Common myeloid progenitor, CD34-positive (primary cell): ENCODE results near the gene MAP3K4.

Source experiments
- CTCF ChIA-PET: fragments of 350-600 bp; sonication (Branson Sonifier 250); formaldehyde crosslinking; loops from one replicate; lab custom pipeline; 2021; ENCODE audit warnings: antibody characterized with exemption; lab: Charles Lee
- POLR2A ChIA-PET: fragments of 350-600 bp; sonication (Branson Sonifier 250); formaldehyde crosslinking; loops from one replicate; lab custom pipeline; 2021; ENCODE audit warnings: antibody characterized with exemption; lab: Charles Lee
- DNase-seq, 3 donors: peaks; one replicate each; pipeline versions ENCODE4 v3.0.0 to v3.0.0-alpha.2; 2013
- H3K27ac ChIP-seq, 2 experiments: 1 replicate in 1 of 2; 2 replicates in 1 of 2; pipeline ENCODE4 v1.7.0; 2013; ENCODE audit warnings: inconsistent platforms in 2 of 2, low read length in 2 of 2, mild to moderate bottlenecking in 2 of 2, low read depth in 1 of 2, moderate library complexity in 1 of 2; ENCODE audit not compliant: severe bottlenecking in 2 of 2, insufficient read depth in 1 of 2, poor library complexity in 1 of 2
- H3K27me3 ChIP-seq, 5 experiments: replicated peaks in 2 of 5; 1 replicate in 3 of 5; 2 replicates in 2 of 5; pipeline versions ENCODE4 v1.6.1 to v1.7.0; 2013; ENCODE audit warnings: low read length in 4 of 5, mild to moderate bottlenecking in 2 of 5, moderate library complexity in 2 of 5, inconsistent platforms in 1 of 5; ENCODE audit not compliant: insufficient read depth in 5 of 5, control insufficient read depth in 4 of 5
- H3K36me3 ChIP-seq, 4 experiments: 1 replicate in 2 of 4; 2 replicates in 2 of 4; pipeline versions ENCODE4 v1.6.1 to v1.7.0; 2013; ENCODE audit warnings: low read length in 3 of 4, control low read depth in 1 of 4, mild to moderate bottlenecking in 1 of 4; ENCODE audit not compliant: control insufficient read depth in 4 of 4, insufficient read depth in 4 of 4
- H3K4me1 ChIP-seq, 4 experiments: 1 replicate in 3 of 4; 2 replicates in 1 of 4; pipeline versions ENCODE4 v1.6.1 to v1.7.1; 2013; ENCODE audit warnings: low read length in 3 of 4, mild to moderate bottlenecking in 3 of 4, control low read depth in 1 of 4, inconsistent platforms in 1 of 4, moderate library complexity in 1 of 4; ENCODE audit not compliant: control insufficient read depth in 4 of 4, insufficient read depth in 4 of 4; ENCODE audit errors: control extremely low read depth in 1 of 4
- H3K4me3 ChIP-seq, 7 experiments: 1 replicate in 4 of 7; 2 replicates in 3 of 7; pipeline versions ENCODE4 v1.5.1 to v1.7.0; 2013; ENCODE audit warnings: mild to moderate bottlenecking in 7 of 7, low read length in 6 of 7, moderate library complexity in 6 of 7, inconsistent platforms in 2 of 7, low read depth in 2 of 7, control low read depth in 1 of 7; ENCODE audit not compliant: insufficient read depth in 4 of 7, control insufficient read depth in 1 of 7; ENCODE audit errors: extremely low read depth in 1 of 7
- H3K9me3 ChIP-seq, 5 experiments: 1 replicate in 4 of 5; 2 replicates in 1 of 5; pipeline versions ENCODE4 v1.6.1 to v1.7.1; 2013; ENCODE audit warnings: low read length in 4 of 5, mild to moderate bottlenecking in 2 of 5, inconsistent platforms in 1 of 5, low read depth in 1 of 5, moderate library complexity in 1 of 5; ENCODE audit not compliant: control insufficient read depth in 4 of 5, insufficient read depth in 2 of 5; ENCODE audit errors: control extremely low read depth in 1 of 5
- WGBS: methylation state at CpG from one replicate; pipeline ENCODE4 v1.1.5; 2013; ENCODE audit not compliant: insufficient coverage; 5-methylcytosine and 5-hydroxymethylcytosine counted together

MAP3K4 gene

DNA sequence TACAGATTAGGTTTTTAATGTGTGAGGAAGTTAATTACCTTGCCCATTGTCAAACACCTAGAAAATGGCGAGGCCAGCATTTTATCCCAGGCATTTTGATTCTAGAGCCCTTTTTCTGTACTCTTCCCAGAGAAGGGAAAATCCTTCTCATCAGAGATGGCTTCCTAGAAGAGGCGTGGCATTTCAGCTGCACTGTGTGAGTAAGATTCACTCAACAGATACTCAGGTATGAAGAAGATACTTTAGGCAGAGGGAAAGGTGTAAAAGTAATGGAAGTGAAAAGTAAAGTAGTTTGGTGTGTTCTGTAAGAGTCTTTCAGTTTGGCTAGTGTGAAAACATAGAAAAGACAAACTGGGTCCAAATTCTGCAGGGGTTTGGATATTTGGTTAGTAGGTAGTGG is 113.8 kb downstream of the MAP3K4 start:
- ChIA-PET CTCF (interaction anchor here (0.8 to 2.3 kb wide), 2 partner anchors 8 to 268 kb away, joined by 4 to 8 read pairs; no protein-coding TSS in a partner anchor), POLR2A (no interaction called here)
- Histone ChIP-seq H3K36me3 (peaks cover 20 to 63% (median 57%) of the 10 kb centered on the region in 4 experiments), H3K9me3 (no peaks in the 10 kb centered on the region), H3K27ac (no peak overlapping the region), H3K4me1 (no peaks in the 10 kb centered on the region), H3K27me3 (no peaks in the 10 kb centered on the region), H3K4me3 (no peak overlapping the region)
- DNase-seq = no peak
- WGBS = 100% methylated on average over 1 of the region's 2 CpGs

DNA sequence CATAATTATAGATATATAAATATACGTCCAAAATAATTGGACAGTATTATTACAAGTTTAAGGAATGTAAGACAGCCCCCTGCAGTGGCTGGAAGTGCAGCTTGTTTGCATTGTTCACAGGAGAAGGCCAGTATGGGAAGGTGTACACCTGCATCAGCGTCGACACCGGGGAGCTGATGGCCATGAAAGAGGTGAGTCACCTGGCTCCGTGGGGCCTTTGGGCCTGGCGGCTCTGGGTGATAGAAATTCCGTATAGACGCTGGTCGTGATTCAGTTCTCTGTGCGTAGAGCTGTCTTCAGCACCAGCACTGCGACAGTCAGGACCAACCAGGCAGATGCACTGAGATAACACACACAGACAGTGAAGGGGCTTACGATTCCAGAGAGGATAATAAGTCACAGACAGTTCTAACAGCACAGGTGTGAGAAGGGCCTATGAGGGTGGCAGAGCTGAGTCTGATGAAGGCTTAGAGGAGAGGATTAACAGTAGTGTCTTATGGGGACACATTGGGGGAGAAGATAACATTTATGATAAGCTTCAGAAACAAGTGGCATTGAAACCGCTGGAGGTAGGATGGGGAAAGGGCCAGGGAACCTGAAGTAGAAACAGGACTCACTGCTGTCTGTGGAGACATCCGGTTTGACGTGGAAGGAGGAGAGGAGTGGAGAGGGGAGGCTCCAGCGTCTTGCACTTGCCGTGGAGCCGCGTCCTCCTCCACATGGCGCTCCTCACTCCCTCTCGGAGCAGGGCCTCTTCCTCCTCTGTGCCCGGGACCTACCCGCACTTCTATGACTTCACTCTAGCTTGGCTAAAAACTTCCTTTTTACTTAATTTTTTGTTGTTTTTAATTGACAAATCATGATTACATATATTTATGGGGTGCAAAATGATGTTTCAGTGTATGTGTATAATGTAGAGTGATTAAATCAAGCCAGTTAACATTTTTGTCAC is 116.5 kb downstream of the MAP3K4 start:
- ChIA-PET POLR2A (no interaction called here), CTCF (interaction anchor here (0.5 kb wide), 1 partner anchor 260 kb away, joined by 3 read pairs; no protein-coding TSS in a partner anchor)
- Histone ChIP-seq H3K27me3 (no peaks in the 10 kb centered on the region), H3K36me3 (peaks cover 23 to 81% (median 62%) of the 10 kb centered on the region in 4 experiments), H3K4me1 (no peaks in the 10 kb centered on the region), H3K9me3 (no peaks in the 10 kb centered on the region), H3K4me3 (no peak overlapping the region), H3K27ac (peak overlapping the region in 1 of 2 experiments; percentile 8)
- no peak for DNase-seq
- 97% methylated on average over 13 of the region's 23 CpGs for WGBS

DNA sequence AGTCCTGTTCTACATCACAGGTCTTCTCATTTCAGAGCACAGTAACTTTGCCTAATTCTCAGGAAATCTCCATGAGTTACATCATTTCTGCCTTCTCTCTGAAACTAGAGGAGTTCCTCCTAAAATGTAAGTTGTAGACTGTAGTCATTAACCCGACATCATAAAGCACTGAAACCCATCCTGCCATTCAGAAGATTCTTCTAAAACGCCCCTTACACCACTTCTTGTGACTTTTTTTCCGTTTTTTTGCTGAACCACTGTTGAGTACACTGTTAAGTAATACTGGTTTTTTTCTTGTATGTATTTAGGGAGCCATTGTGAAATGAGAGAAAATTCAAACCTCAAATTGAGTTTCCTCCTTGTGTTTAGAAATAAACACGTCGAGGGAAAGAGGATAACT is 117.3 kb downstream of the MAP3K4 start:
- CTCF ChIA-PET = no interaction called here
- POLR2A ChIA-PET = no interaction called here
- H3K4me1 ChIP-seq = no peaks in the 10 kb centered on the region

DNA sequence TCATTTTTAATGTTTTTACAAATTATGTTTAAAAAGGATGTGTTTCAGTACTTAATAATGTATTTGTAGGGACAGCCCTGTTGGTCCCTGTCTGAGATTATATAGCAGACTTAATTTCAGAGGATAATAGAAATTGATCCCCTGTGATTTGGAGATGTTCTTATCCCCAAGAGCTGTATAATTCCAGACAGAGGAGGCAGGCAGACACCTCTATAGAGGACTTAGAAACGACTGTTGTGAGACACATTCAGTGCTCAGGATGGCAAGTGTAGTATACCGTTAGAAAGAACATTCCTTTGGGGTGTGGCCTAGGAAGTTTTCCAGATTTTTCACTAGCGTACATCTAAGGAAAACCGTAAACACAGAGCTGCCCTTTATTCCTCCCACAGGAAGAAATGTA is 117.8 kb downstream of the MAP3K4 start:
- 100% methylated on average over 2 of the region's 4 CpGs for WGBS
- H3K27ac ChIP-seq = no peak overlapping the region
- no peaks in the 10 kb centered on the region for H3K9me3 ChIP-seq
- peaks cover 26 to 78% (median 58%) of the 10 kb centered on the region in 4 experiments for H3K36me3 ChIP-seq
- H3K4me1 ChIP-seq = no peaks in the 10 kb centered on the region
- DNase-seq = no peak
- POLR2A ChIA-PET = no interaction called here
- CTCF ChIA-PET = interaction anchor here (0.6 kb wide), 1 partner anchor 122 kb away, joined by 3 read pairs; no protein-coding TSS in a partner anchor
- no peak overlapping the region for H3K4me3 ChIP-seq
- no peaks in the 10 kb centered on the region for H3K27me3 ChIP-seq

More for the DNA sequence above, 117.3 kb downstream of the MAP3K4 start:
- DNase-seq = no peak
- 86% methylated on average over 2 of the region's 5 CpGs for WGBS
- no peak overlapping the region for H3K4me3 ChIP-seq
- H3K27ac ChIP-seq = no peak overlapping the region
- no peaks in the 10 kb centered on the region for H3K27me3 ChIP-seq
- peaks cover 26 to 78% (median 57%) of the 10 kb centered on the region in 4 experiments for H3K36me3 ChIP-seq
- no peaks in the 10 kb centered on the region for H3K9me3 ChIP-seq

DNA sequence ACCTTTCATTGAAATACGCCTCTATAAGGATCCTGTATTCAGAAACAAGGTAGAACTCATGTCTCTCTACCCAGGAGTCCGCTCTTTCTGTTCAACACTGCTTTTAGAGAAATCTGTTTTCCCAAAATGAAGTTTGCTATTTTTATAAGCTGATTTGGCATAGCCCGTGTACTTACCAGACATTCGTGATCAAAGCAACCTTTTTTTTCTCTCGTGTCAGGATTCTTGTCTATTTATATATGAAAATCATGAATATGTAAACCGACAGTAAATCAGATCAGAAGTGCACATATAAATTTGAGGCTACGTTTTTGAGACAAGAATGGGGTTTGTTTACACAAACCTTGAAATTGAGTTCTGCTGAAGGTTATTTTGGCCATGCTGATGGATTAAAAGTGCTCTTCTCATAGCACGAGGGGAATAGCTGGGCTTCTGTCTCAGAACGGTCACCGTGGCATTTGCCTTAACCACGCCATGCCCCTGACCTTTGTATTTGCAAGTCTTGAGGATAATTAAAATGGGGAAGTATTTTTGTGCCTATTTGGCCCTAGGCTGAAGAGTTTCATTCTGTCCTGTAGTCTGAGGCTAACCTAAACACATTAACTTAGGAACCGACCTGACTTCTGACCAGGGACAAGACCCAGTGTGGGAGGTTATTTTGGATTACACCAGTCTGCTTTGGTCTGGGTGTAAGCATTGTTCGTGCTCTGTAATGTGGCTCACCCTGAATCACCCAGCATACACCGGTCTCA is 118.6 kb downstream of the MAP3K4 start:
- no peaks in the 10 kb centered on the region for H3K27me3 ChIP-seq
- CTCF ChIA-PET = interaction anchor here (0.6 to 1.6 kb wide), 3 partner anchors 9 to 263 kb away, joined by 3 to 4 read pairs (median 3); no protein-coding TSS in a partner anchor
- no peak for DNase-seq
- POLR2A ChIA-PET = no interaction called here
- WGBS = 100% methylated on average over 11 of the region's 14 CpGs
- H3K4me1 ChIP-seq = no peaks in the 10 kb centered on the region
- H3K36me3 ChIP-seq = peaks cover 26 to 83% (median 60%) of the 10 kb centered on the region in 4 experiments
- no peak overlapping the region for H3K4me3 ChIP-seq
- H3K9me3 ChIP-seq = no peaks in the 10 kb centered on the region
- no peak overlapping the region for H3K27ac ChIP-seq

DNA sequence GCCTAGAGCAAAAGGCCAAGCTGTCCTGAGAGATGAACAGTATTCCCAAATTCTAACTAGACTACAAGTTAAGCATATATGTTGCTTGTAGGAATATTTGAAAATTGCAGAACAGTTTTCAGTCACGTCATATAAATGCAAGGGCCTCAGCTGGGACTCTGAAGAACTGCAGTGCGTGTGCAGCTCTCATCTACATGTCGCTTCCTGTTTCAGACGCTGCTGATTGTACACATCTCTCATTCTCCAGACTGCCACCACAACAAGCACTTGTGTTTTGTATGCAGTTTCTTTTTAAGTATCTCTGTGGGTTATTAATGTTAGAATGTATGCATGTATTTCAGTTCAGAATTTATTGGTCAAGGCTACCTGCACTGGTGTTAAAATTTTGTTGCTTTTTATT is 119.7 kb downstream of the MAP3K4 start:
- H3K36me3 ChIP-seq = peaks cover 25 to 88% (median 61%) of the 10 kb centered on the region in 4 experiments
- 100% methylated on average over 1 of the region's 4 CpGs for WGBS
- POLR2A ChIA-PET = no interaction called here
- no peaks in the 10 kb centered on the region for H3K4me1 ChIP-seq
- no peak for DNase-seq
- no peaks in the 10 kb centered on the region for H3K9me3 ChIP-seq
- CTCF ChIA-PET = interaction anchor here (1.3 to 1.6 kb wide), 2 partner anchors 259 to 262 kb away, joined by 3 to 6 read pairs; no protein-coding TSS in a partner anchor
- no peak overlapping the region for H3K27ac ChIP-seq
- no peak overlapping the region for H3K4me3 ChIP-seq
- no peaks in the 10 kb centered on the region for H3K27me3 ChIP-seq
